H1 (cell line): Measurements from ENCODE around the gene WDFY4. TPM values are rescaled to one million over a fixed set of nuclear protein-coding genes. Genes with fewer than 3 reads are reported as not detected.

Experiments used
- HDAC2 ChIP-seq, 2 experiments: fragments of 300-600 bp in 1 of 2; sonication (generic) in 1 of 2; IDR thresholded peaks; 2 replicates each; pipeline ENCODE4 v1.6.1; 2011 to 2012; ENCODE audit warnings: low read depth in 2 of 2, low read length in 2 of 2, mild to moderate bottlenecking in 2 of 2, moderate library complexity in 2 of 2, borderline replicate concordance in 1 of 2, inconsistent platforms in 1 of 2
- SP2 ChIP-seq: IDR thresholded peaks from 2 replicates; pipeline ENCODE4 v1.6.1; 2012; ENCODE audit warnings: mild to moderate bottlenecking, low read length, inconsistent platforms
- polyA plus RNA-seq, 7 experiments: library from polyadenylated mRNA; depleted of rRNA in 3 of 7; stranded (reverse) in 5 of 7; unstranded in 2 of 7; fragments of >200 nt in 5 of 7; fragments of 200-250 nt in 2 of 7; gene quantifications; 1 replicate in 5 of 7; 2 replicates in 1 of 7; 4 replicates in 1 of 7; pipeline versions ENCODE4 v1.2.1 to v1.2.3, GENCODE V29; 2011 to 2013; ENCODE audit warnings: missing spikeins in 2 of 7, mixed read lengths in 2 of 7
- total RNA-seq: library from RNA; stranded (reverse); fragmentation: NEBNext Ultra II Directional; extraction: Animal tissue kit (Norgen Biotek cat#: 25700); gene quantifications from 2 replicates; pipeline ENCODE4 v1.2.1, GENCODE V29; 2021
- TF ChIP-seq, protein P1 (sequence below), 3 experiments: IDR thresholded peaks; 1 replicate in 2 of 3; 2 replicates in 1 of 3; pipeline versions ENCODE4 v1.5.1 to v1.6.1; 2011; ENCODE audit warnings: low read length in 3 of 3, mild to moderate bottlenecking in 3 of 3, inconsistent platforms in 2 of 3, low read depth in 1 of 3, moderate library complexity in 1 of 3; ENCODE audit not compliant: insufficient read depth in 1 of 3; ENCODE audit errors: control extremely low read depth in 1 of 3

The WDFY4 gene
- total and polyA plus RNA-seq, 2 of the 8 experiments (the other 6 are each of a cell fraction or from before 2014, with no cell fraction given): not detected

DNA sequence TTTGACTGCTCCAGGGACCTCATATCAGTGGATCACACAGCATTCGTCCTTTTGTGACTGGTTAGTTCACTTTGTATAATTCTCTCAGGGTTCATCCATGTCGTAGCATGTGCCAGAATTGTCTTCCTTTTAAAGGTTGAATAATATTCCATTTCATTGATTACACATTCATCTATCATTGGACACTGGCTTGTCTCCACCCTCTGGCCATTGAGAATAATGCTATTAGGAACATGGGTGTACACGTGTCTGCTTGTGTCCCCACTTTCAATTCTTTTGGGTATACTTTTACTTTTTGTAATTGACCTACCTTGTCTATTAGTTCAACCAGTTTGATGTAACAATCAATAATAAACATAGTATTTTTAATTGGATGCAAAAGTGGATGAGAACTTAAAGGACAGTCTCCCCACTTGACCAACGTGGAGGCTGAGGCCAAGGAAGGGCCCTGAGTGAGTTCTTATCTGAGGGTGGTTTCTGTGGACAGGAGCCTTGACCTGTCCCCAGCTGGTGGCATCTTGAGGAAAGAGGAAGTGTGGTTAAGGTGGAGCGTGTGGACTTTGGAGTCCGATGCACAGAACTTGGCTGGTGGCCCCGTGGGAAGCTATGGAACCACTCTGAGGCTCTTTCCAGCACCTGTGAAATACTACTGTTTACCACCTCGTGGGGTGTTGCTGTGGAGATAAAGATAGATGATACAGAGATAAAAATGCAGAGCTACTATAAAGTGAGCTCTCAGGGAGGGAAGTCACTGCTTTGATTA lies 16.6 kb downstream of the WDFY4 start (continued):
- TF ChIP-seq, protein P1, sequence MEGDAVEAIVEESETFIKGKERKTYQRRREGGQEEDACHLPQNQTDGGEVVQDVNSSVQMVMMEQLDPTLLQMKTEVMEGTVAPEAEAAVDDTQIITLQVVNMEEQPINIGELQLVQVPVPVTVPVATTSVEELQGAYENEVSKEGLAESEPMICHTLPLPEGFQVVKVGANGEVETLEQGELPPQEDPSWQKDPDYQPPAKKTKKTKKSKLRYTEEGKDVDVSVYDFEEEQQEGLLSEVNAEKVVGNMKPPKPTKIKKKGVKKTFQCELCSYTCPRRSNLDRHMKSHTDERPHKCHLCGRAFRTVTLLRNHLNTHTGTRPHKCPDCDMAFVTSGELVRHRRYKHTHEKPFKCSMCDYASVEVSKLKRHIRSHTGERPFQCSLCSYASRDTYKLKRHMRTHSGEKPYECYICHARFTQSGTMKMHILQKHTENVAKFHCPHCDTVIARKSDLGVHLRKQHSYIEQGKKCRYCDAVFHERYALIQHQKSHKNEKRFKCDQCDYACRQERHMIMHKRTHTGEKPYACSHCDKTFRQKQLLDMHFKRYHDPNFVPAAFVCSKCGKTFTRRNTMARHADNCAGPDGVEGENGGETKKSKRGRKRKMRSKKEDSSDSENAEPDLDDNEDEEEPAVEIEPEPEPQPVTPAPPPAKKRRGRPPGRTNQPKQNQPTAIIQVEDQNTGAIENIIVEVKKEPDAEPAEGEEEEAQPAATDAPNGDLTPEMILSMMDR (IDR thresholded peaks at IDR 0.05; ENCODE audit: control extremely low read depth in 1 of 3, insufficient read depth in 1 of 3, low read depth in 1 of 3, low read length in 3 of 3): no peak
- TF ChIP-seq HDAC2 (IDR thresholded peaks at IDR 0.05; ENCODE audit: borderline replicate concordance in 1 of 2, low read depth in 2 of 2, low read length in 2 of 2) (no peak), SP2 (no peak)
